Measurements from ENCODE around the gene SERINC3.
A peak's percentile ranks its signal among the peaks of the same experiment; 100 is the strongest.

Gene SERINC3

GRCh38 chr20:44547419-44547818, 25.5 kb upstream of the SERINC3 start:
- no peak overlapping the region for H3K4me3 ChIP-seq (ENCODE audit: low read depth, low read length)
- no peak for TF ChIP-seq CTCF (IDR thresholded peaks at IDR 0.05; ENCODE audit: control insufficient read depth, extremely low read depth, insufficient read depth)
- DNase-seq (ENCODE audit: low read depth): no peak

DNA sequence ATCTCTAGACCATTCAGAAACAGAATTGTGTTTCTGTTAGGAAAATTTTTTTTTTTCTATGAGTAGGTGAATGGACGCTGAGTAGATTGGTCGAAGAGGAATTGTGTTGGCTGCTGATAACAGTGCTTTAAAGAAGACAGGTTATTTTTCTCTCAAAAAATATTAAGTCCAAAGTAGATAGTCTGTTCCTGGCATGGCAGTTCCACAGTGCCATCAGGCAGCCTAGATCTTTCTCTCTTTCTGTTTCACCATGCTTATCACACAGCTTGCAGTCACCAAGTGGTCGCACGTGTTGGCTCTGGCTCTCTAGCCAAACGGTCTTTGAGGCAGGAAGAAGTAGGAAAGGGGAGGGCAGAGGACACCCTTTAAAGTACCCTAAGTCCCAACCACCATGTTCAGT, 22.4 kb upstream of the SERINC3 start:
- H3K4me3 ChIP-seq (ENCODE audit: low read depth, low read length): no peak overlapping the region
- TF ChIP-seq CTCF (IDR thresholded peaks at IDR 0.05; ENCODE audit: control insufficient read depth, extremely low read depth, insufficient read depth): no peak
- DNase-seq (ENCODE audit: low read depth): no peak

GRCh38 chr20:44543358-44543757, 21.5 kb upstream of the SERINC3 start:
- no peak for DNase-seq (ENCODE audit: low read depth)
- no peak overlapping the region for H3K4me3 ChIP-seq (ENCODE audit: low read depth, low read length)
- TF ChIP-seq CTCF (IDR thresholded peaks at IDR 0.05; ENCODE audit: control insufficient read depth, extremely low read depth, insufficient read depth): no peak

- no peak overlapping the region for H3K4me3 ChIP-seq (ENCODE audit: low read depth, low read length)
- no peak for TF ChIP-seq CTCF (IDR thresholded peaks at IDR 0.05; ENCODE audit: control insufficient read depth, extremely low read depth, insufficient read depth)
- no peak for DNase-seq (ENCODE audit: low read depth)
These were observed 21.0 kb upstream of the SERINC3 start for GRCh38 chr20:44542890-44543289.

DNA sequence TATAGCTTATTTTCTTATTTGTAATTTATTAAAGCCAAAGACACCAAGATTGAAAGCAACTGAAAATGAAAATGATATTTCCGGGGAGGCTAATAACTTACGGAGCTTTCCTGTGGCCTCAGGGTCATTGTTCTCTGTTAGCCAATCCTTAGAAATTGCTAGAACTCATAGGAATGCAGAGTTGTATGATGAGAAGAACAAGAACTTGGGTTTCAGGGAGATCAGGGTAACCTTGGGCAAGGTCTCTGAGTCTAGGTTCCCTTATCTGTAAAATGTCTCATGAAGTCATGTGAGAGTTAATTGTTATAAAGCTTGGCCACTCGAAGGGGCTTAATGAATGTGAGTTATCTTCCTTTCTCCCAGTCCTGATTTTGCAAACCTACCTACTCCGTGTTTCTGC, 20.1 kb upstream of the SERINC3 start:
- no peak for DNase-seq (ENCODE audit: low read depth)
- no peak overlapping the region for H3K4me3 ChIP-seq (ENCODE audit: low read depth, low read length)
- no peak for TF ChIP-seq CTCF (IDR thresholded peaks at IDR 0.05; ENCODE audit: control insufficient read depth, extremely low read depth, insufficient read depth)

DNA sequence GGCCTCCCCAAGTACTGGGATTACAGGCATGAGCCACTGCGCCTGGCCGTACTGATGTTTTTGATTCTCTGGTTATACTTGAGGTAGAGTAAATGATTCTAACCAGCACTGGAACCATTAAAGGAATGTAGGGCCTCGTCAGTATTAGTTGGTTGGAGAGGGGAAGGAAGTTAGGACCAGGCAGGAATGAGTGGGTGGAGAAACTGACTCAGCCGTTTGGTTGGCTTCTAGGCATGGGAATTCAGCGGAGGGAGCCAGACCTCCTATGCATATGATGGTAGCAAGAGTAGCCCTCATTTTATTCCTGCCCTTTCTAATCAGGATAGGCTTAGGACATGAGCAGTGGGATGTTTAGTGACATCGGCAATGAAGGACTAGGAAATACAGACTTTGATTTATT, 19.0 kb upstream of the SERINC3 start:
- DNase-seq (ENCODE audit: low read depth): no peak
- no peak overlapping the region for H3K4me3 ChIP-seq (ENCODE audit: low read depth, low read length)
- TF ChIP-seq CTCF (IDR thresholded peaks at IDR 0.05; ENCODE audit: control insufficient read depth, extremely low read depth, insufficient read depth): no peak

DNA sequence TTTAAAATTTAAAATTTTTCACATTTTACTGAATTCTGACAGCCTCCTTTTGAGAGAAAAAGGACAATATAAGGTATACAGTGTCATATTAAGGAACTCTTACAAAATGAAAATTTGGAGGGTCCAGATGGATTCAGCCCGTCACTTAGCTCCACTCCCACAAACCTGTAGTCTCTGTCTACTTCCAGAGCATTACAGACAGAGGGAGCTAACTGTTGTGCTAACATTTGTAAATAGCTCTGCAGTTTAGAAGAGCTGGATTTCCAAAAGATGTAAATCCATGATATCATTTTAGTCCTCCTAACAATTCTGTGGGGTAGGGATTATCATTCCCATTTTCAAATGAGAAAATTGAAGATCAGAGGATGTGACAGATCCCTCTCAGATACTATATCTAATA, 16.1 kb upstream of the SERINC3 start:
- TF ChIP-seq CTCF (IDR thresholded peaks at IDR 0.05; ENCODE audit: control insufficient read depth, extremely low read depth, insufficient read depth): peak; percentile 18; the same call in 1 of the 2 replicates
- DNase-seq (ENCODE audit: low read depth): no peak
- no peak overlapping the region for H3K4me3 ChIP-seq (ENCODE audit: low read depth, low read length)

Data from LNCaP clone FGC (cell line).